Stimulated activated CD4-positive, alpha-beta T cell treated with anti-CD3 and anti-CD28 coated beads, Interleukin-12 subunit alpha, Interleukin-12 subunit beta, amount 100 ng/mL, for 48 hours (primary cell): ENCODE data around the gene PKIG.
"Not testable (repeated sequence)": the region's sequence is repeated elsewhere in the genome, so short reads cannot be mapped to it uniquely, and the experiment has no call there.

ENCODE experiments used
- DNase-seq, 3 donors: peaks; one replicate each; pipeline ENCODE4 v3.0.0-alpha.2; 2020; ENCODE audit warnings: low read depth in 2 of 3, low spot score in 1 of 3

Gene PKIG

DNA sequence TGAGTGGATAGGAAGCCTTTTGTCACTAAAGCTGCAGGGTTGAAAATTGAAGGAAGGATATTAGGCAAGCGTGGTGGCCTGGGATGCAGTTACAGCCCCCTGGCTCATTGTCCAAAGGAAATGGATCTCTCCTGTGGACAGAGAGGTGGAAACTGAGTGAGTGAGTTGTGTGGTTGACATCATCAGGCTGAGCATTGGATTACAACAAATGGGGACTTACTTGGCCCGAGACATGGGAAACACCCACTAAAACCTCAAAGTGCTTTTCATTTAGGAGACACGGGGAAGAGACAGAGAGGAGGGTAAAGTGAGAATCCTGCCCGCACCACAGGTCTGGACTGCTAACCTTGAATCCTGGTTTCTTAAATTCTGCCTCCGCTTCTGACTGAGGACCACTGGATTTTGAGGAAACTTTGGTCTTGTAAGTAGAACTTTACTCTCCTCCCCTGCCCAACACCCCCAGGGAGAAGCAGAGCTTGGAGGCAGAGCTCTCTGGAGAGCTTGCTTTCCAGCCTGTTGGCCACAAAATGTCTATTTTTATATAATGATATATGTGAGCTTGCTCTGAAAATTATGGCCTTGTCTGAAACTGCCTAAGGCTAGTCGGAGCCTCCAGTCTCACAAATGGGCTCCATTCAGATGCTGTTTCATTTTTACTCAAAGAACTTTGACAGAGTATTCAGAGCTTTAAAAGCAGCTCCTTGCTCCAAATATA lies at the start of gene PKIG:
Gene PKIG, plus strand, starts transcription at position 269 of the 715 bp plus-strand sequence. CDS start 31,978 bp downstream, outside the sequence.
- DNase-seq: no peak

DNA sequence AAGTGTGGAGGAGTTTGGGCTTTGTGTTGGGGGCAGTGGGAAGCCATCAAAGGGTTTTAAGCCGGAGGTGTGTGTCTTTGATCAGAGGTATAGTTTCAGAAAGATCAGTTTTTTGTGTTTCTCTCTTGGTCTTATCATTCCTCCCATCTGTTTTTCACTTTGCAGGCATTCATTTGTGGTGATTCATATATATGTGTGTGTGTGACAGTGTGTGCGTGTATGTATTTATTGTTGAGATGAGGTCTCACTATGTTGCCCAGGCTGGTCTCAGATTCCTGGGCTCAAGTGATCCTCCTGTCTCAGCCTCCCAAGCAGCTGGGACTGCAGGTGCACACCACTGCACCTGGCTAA lies 49.4 kb upstream of the PKIG start:
- DNase-seq: no peak

DNA sequence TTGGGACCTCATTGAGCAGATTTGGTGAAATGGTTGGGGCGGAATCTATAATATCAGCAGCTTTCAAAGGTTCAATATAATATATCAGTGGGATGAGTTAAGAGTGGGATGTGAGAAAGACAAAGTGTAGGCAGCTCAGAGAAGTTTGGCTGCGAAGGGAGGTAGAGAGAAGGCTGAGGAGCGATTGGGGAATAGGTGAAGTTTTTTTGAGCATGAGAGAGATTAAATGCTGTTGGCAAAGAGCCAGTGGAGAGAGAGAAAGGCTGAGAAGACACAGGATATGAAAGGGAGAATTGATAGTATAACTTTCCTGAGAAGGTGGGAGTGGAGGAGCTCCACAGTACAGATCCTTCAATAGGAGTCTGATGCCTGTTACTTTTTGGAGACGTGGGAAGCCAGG lies 48.5 kb upstream of the PKIG start:
- no peak for DNase-seq

DNA sequence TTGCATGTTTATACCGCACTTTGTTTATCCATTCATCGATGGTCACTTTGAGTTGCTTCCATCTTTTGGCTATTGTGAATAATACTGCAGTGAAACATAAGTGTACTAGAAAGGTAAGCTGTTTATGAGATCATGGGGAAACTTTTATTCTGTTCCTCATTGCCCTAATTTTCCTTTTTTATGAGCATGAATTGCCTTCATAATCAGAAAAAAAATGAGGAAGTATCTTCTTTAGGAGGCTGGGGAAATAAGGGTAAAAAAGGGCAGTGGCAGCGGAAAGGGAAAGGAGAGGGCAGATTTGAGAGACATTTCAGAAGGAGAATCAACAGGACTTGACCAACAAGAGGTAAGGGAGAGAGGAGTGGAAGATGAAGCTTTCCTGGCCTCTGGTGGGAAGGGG lies 46.2 kb upstream of the PKIG start:
- no peak for DNase-seq

DNA sequence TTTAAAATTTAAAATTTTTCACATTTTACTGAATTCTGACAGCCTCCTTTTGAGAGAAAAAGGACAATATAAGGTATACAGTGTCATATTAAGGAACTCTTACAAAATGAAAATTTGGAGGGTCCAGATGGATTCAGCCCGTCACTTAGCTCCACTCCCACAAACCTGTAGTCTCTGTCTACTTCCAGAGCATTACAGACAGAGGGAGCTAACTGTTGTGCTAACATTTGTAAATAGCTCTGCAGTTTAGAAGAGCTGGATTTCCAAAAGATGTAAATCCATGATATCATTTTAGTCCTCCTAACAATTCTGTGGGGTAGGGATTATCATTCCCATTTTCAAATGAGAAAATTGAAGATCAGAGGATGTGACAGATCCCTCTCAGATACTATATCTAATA lies 44.4 kb upstream of the PKIG start:
- no peak for DNase-seq

DNA sequence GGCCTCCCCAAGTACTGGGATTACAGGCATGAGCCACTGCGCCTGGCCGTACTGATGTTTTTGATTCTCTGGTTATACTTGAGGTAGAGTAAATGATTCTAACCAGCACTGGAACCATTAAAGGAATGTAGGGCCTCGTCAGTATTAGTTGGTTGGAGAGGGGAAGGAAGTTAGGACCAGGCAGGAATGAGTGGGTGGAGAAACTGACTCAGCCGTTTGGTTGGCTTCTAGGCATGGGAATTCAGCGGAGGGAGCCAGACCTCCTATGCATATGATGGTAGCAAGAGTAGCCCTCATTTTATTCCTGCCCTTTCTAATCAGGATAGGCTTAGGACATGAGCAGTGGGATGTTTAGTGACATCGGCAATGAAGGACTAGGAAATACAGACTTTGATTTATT lies 41.5 kb upstream of the PKIG start:
- no peak for DNase-seq

DNA sequence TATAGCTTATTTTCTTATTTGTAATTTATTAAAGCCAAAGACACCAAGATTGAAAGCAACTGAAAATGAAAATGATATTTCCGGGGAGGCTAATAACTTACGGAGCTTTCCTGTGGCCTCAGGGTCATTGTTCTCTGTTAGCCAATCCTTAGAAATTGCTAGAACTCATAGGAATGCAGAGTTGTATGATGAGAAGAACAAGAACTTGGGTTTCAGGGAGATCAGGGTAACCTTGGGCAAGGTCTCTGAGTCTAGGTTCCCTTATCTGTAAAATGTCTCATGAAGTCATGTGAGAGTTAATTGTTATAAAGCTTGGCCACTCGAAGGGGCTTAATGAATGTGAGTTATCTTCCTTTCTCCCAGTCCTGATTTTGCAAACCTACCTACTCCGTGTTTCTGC lies 40.4 kb upstream of the PKIG start:
- no peak for DNase-seq

DNA sequence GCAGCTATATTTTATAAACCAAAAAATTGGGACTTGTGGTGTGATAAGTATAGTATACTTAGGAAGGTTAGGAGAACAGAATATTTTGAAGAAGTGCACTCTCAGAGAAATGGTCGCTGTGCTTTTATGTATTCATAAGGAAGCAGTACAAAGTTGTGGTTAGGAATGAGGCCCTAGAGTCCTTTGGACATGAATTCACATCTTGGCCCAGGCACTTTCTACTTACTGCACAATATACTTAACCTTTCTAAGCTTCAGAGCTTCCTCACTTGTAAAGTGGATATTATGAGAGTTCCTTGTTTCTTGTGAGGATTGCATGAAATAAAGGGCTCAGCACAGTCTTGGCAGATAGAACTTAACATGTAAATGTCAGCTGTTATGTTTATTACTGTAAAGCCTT lies 39.5 kb upstream of the PKIG start:
- DNase-seq: no peak

DNA sequence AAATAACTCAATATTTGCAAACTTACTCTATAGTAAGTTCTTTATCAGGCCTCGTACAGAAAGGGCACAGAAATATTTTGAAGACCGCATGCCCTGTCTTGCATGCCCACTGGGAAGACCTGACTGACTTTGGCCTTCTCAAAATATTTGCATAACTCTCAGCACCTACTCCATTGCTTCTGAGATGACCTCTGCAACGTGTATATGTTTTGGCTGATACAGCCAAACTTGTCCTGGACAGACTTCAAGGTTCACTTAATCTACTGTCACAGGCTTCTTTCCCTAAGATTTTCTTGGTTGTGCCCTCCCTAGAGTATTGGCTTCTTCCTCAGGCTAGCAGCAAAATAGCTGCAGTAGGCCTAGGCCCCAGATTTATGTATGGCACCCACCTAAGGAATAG lies 39.0 kb upstream of the PKIG start:
- no peak for DNase-seq

DNA sequence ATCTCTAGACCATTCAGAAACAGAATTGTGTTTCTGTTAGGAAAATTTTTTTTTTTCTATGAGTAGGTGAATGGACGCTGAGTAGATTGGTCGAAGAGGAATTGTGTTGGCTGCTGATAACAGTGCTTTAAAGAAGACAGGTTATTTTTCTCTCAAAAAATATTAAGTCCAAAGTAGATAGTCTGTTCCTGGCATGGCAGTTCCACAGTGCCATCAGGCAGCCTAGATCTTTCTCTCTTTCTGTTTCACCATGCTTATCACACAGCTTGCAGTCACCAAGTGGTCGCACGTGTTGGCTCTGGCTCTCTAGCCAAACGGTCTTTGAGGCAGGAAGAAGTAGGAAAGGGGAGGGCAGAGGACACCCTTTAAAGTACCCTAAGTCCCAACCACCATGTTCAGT lies 38.1 kb upstream of the PKIG start:
- no peak for DNase-seq

DNA sequence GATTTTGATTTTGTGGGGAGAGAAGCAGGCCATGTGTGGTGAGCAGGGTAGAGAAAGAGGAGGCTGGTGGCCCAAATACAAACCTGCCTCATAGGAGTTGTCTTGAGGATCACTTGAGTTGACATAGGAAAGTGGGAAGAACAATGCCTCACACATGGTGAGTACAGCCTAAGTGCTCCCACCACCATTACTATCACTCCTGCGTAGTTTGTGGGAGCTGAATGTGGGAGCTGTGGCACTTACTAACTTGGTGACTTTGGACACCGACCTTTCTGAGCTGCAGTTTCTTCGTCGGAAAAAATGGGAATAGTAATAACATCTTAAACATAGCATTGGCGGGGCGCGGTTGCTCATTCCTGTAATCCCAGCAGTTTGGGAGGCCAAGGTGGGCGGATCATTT lies 35.0 kb upstream of the PKIG start:
- no peak for DNase-seq

DNA sequence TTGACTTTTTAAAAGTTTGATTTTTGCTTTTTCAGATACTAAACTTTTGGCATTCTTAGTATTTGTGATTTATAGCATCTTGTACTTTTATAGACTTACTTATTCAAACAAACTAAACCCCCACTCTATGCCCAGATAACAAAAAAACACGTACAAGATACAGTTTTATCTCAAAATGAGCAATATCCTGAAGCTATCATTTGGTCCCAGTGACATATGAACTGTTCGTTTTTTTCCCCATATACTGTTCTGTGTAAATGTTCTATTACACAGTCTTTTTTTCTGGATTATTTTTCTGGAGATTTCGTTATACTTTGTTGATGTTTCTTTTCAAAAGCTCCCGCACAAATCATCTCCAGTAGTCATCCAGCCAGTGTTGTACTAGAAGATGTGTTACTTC lies 33.3 kb upstream of the PKIG start:
- no peak for DNase-seq

DNA sequence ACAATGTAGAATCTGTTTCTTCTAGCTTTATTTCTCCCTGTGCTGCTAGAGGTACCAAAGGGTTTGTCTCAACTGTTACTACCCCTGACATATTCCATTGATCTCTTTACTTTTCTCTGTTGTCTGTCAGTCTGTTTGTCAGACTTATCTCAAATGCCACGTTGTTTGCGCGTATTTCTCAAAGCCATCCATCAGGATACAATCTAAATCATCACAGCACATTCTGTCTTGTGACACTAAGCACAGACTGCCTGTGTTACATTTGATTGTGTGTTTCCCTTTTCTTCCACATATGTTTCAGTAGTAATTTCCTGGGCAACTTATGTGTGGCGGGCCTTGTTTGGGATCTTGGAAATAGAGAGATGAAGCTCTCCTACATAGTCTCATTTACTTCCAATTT lies 30.3 kb upstream of the PKIG start:
- no peak for DNase-seq

DNA sequence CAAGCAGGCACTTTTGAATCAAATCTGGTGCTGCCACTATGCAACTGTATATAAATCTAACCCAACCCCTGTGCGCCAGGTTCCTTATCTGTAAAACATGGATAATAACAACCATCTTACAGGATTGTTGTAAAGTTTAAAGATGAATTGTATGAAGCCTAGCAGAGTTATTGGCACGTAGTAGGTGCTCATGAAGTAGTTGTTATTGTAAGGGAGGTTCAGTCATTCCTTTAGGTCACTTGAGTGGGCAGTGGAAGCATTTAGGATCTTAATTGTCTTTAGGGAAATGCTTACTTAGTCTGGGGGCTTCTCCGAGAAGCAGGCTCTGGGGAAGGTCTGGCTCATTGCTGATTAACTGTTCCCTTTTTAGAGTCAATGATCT lies 29.8 kb upstream of the PKIG start:
- DNase-seq: no peak

DNA sequence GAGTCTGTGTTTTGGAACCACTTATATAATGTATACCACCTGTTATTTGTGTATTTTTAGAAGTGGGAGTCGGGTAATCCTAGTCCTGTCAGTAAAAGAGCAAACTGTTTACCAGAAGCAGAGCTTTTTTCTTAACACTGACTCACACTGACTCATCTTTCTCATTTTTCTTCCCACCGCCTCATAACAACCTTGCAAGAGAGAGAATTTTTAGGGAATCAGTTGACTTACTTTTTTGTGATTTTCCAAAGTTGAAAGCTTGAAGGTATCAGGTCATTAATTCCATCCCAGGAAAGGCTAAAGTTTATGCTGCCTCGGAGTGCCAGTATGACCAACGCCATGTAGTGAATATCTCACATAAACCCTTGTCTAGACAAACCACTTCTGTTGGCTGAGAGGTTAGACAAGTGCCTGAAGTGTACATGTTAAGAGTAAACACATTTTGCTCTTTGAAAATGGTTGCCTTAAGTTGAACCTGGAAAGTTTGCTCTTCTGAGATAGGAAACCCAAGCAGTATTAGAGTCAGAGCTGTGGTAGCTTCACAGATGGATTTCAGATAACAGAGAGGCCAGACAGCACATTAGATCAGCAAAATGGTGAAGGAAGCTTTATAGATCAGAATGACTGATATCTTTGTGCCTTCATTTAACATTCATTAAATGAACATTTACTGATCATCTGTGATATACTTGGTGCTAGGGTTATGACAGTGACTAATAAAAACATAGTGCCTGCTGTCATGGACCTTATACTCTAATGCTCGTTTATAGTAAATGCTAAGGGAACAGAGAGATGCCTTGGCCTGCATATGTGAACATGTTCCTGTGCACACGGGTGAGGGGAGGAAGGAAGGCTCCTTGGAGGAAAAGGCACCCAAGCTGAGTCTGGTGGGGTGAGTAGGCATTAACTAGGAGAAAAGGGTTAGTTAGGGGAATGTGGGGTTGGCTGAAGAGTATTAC lies 29.1 kb upstream of the PKIG start:
- DNase-seq: no peak

DNA sequence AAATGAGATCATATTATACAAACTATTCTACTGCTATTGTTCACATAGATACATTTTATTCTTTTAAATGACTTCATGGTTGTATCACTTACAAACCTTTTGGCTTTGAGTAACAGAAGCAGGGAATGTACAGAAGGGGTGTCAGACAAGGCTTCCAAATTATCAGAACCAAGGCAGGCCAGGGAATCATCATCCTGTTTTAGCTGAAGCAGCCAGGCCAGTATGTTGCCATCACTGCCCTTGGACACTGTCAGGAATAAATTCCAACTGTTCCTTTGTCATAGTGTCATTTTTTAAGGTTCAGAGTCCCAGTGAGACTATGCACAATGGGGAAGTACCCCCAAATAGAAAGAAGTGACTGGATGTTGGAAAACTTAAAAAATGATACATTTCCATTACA lies 23.1 kb upstream of the PKIG start:
- DNase-seq: no peak

DNA sequence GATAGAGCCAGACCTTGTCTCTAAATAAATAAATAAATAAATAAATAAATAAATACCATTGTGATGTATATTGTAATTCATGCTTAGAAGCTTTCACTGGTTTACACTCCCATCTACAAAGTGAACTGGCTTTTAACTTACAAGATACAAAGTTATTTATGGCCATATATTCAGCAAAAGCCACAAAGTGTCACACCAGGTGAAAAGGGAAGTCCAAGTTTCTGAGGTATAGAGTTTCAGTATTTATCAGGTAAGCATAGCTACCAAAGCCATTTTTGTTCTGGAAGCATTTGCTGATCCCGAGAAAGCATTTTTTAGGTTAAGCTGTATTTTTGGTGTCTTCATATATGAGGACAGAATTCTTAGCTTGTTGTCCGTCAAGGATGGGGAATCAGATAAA lies 22.1 kb upstream of the PKIG start:
- DNase-seq: no peak

DNA sequence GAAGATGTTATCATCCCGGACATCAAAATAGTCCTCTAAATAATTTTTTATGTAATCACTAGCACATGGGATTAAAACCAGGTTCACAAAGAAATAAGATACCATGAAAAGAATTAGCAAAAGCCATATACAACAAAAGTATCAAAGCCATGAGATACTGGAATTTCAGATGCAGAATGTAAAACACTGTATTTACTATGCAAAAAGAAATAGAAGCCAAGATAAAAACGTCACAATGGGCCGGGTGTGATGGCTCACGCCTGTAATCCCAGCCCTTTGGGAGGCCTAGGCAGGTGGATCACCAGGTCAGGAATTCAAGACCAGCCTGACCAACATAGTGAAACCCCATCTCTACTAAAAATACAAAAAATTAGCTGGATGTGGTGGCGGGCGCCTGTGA lies 21.6 kb upstream of the PKIG start:
- DNase-seq: not testable (repeated sequence)

DNA sequence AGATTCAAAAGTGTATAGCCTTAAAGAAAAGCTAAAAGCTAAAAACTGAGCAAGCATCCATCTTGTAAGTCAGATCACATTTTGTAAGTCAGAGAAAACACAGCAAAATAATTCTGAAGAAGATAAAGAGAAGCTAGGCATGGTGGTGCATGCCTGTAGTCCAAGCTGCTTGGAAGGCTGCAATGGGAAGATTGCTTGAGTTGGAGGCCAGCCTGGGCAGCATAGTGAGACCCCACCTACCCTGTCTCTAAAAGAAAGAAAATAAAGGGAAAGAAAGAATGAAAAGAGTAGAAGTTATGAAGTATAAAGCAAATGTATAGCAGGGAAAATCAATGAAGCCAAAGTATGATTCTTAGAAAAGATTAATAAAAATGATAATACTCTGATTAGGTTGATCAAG lies 20.5 kb upstream of the PKIG start:
- DNase-seq: no peak

DNA sequence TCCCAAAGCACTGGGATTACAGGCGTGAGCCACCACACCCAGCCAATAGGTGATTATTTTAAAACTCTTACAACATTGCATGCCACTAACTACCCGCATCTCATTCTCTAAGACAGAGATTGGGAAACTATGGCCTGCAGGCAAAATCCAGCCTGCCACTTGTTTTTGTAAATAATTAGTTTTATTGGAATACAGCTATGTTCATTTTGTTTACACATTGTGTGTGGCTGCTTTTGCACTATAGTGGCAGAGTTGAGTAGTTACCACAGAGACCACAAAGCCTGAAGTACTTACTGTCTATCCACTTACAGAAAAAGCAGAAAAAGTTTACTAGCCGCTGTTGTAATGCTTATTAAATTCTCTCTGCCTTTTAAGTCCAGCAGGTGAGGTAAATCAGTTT lies 16.4 kb upstream of the PKIG start:
- DNase-seq: no peak

DNA sequence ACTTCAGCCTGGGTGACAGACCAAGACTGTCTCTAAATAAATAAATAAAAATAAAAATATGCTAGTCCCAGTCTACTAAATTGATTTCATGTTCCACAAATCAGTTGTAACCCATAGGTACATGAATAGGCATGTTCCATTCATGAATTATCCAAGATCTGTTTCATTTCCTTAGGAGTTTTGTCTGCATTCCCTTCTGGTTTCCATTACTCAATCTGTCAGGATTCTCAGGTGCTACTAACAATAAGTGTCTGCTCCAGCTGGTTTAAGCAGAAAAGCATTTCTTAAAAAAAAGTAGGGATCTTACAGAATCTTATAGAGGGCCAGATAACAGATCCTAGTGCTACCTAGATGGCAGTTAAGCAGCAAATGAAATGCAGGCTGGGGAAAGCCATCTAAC lies 15.6 kb upstream of the PKIG start:
- DNase-seq: no peak

DNA sequence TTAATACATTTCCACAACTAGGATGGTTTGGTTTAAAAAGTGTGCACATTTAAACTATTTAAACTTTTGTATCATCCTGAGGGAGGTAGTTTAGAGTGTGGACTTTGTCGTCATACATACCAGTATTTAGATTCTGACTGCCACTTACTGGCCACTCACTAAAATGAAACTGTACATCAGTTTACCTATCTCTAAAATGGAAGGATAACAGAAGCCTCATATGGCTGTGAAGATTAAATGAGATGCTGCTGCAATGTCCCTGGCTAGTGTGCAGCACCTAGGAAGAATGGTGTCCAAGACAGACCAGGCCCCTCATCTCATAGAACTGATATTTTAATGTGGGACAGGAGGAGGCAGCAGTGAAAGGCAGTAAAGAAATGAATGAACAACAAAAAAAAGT lies 12.0 kb upstream of the PKIG start:
- DNase-seq: no peak
